IMR-90 (cell line): Measurements from ENCODE around the gene SPECC1L. TPM values are rescaled to one million over a fixed set of nuclear protein-coding genes. Genes with fewer than 3 reads are reported as not detected.

Experiments
- ATAC-seq: fragments of 200-7000 bp; cut with Tn5 transposase; 2 replicates; pipeline ENCODE4 v1.9.1; 2020; ENCODE audit warnings: low read depth, mild to moderate bottlenecking, moderate library complexity
- BruUV-seq: library from RNA; stranded (reverse); fragments of 400-500 nt; replicated peaks from 2 replicates; lab custom pipeline; 2021; lab: Mats Ljungman, UMichigan
- CTCF ChIA-PET: fragments of 300-600 bp; formaldehyde crosslinking; extraction: SDS; loops from one replicate; lab custom pipeline; 2021; ENCODE audit warnings: antibody characterized with exemption; lab: Yijun Ruan, JAX
- POLR2A ChIA-PET: fragments of 300-600 bp; sonication (Branson Sonifier 250); formaldehyde crosslinking; loops from one replicate; lab custom pipeline; 2022; ENCODE audit warnings: antibody characterized with exemption; ENCODE audit not compliant: unreplicated experiment; lab: Charles Lee
- DNase-seq: peaks from one replicate; pipeline ENCODE4 v3.0.0; 2013
- H2AFZ ChIP-seq: replicated peaks from 2 replicates; pipeline ENCODE3; 2013; ENCODE audit warnings: low read length, mild to moderate bottlenecking; ENCODE audit not compliant: poor library complexity
- H2AK5ac ChIP-seq: 2 replicates; pipeline ENCODE4 v1.6.1; 2013; ENCODE audit warnings: low read depth, low read length, inconsistent platforms
- H2AK9ac ChIP-seq: replicated peaks from 2 replicates; pipeline ENCODE3; 2013; ENCODE audit warnings: mild to moderate bottlenecking, low read depth, low read length, moderate library complexity; ENCODE audit not compliant: poor library complexity
- H2BK120ac ChIP-seq: 2 replicates; pipeline ENCODE4 v1.6.1; 2013; ENCODE audit warnings: low read depth, low read length, inconsistent platforms
- H2BK15ac ChIP-seq: 3 replicates; pipeline ENCODE4 v1.6.1; 2013; ENCODE audit warnings: low read depth, low read length, inconsistent platforms
- H2BK20ac ChIP-seq: 2 replicates; pipeline ENCODE4 v1.6.1; 2013; ENCODE audit warnings: low read depth, mild to moderate bottlenecking, inconsistent platforms, low read length, moderate library complexity
- H2BK5ac ChIP-seq: 2 replicates; pipeline ENCODE4 v1.6.1; 2013; ENCODE audit warnings: mild to moderate bottlenecking, low read depth, low read length, inconsistent platforms; ENCODE audit not compliant: poor library complexity, severe bottlenecking
- H3K14ac ChIP-seq: replicated peaks from 2 replicates; pipeline ENCODE4 v1.6.1; 2013; ENCODE audit warnings: low read depth, low read length, inconsistent platforms
- H3K18ac ChIP-seq: 2 replicates; pipeline ENCODE4 v1.6.1; 2013; ENCODE audit warnings: low read depth, low read length, control low read depth
- H3K23ac ChIP-seq: 2 replicates; pipeline ENCODE4 v1.6.1; 2013; ENCODE audit warnings: low read depth, low read length, inconsistent platforms
- H3K27ac ChIP-seq: 2 replicates; pipeline ENCODE4 v1.5.1; 2013; ENCODE audit warnings: mild to moderate bottlenecking, control low read depth, low read length; ENCODE audit not compliant: insufficient read depth
- H3K27me3 ChIP-seq: 2 replicates; pipeline ENCODE4 v1.6.1; 2013; ENCODE audit warnings: low read length; ENCODE audit not compliant: control insufficient read depth, insufficient read depth
- H3K36me3 ChIP-seq: 2 replicates; pipeline ENCODE4 v1.6.1; 2013; ENCODE audit warnings: low read length, mixed read lengths; ENCODE audit not compliant: control insufficient read depth, insufficient read depth
- H3K4ac ChIP-seq: 2 replicates; pipeline ENCODE4 v1.6.1; 2013; ENCODE audit warnings: low read depth, low read length, inconsistent platforms
- H3K4me1 ChIP-seq: 2 replicates; pipeline ENCODE4 v1.6.1; 2013; ENCODE audit warnings: low read length, mixed read lengths; ENCODE audit not compliant: control insufficient read depth, insufficient read depth
- H3K4me2 ChIP-seq: 2 replicates; pipeline ENCODE4 v1.6.1; 2013; ENCODE audit warnings: low read depth, mild to moderate bottlenecking, control low read depth, low read length, moderate library complexity
- H3K4me3 ChIP-seq: 2 replicates; pipeline ENCODE4 v1.5.1; 2013; ENCODE audit warnings: low read depth, mild to moderate bottlenecking, control low read depth, low read length, moderate library complexity; ENCODE audit not compliant: insufficient read depth
- H3K56ac ChIP-seq: 2 replicates; pipeline ENCODE4 v1.6.1; 2013; ENCODE audit warnings: low read length, inconsistent platforms; ENCODE audit not compliant: insufficient read depth; ENCODE audit errors: extremely low read depth
- H3K79me1 ChIP-seq, 2 experiments: 2 replicates each; pipeline ENCODE4 v1.6.1; 2013; ENCODE audit warnings: low read length in 2 of 2, inconsistent platforms in 1 of 2, low read depth in 1 of 2
- H3K9ac ChIP-seq: 2 replicates; pipeline ENCODE4 v1.6.1; 2013; ENCODE audit warnings: low read depth, low read length, control low read depth
- H3K9me1 ChIP-seq: 2 replicates; pipeline ENCODE4 v1.6.1; 2013; ENCODE audit warnings: low read length, inconsistent platforms; ENCODE audit not compliant: insufficient read depth
- H3K9me3 ChIP-seq: 2 replicates; pipeline ENCODE4 v1.6.1; 2013; ENCODE audit warnings: low read length; ENCODE audit not compliant: control insufficient read depth, insufficient read depth
- H4K20me1 ChIP-seq: 2 replicates; pipeline ENCODE4 v1.6.1; 2013; ENCODE audit warnings: low read length, inconsistent platforms; ENCODE audit not compliant: insufficient read depth
- H4K5ac ChIP-seq: 2 replicates; pipeline ENCODE4 v1.6.1; 2013; ENCODE audit warnings: mild to moderate bottlenecking, low read depth, low read length, control low read depth
- H4K8ac ChIP-seq, 2 experiments: 2 replicates each; pipeline ENCODE4 v1.6.1; 2013; ENCODE audit warnings: low read depth in 2 of 2, low read length in 2 of 2, control low read depth in 1 of 2, inconsistent platforms in 1 of 2
- H4K91ac ChIP-seq: 2 replicates; pipeline ENCODE4 v1.6.1; 2013; ENCODE audit warnings: low read depth, low read length, inconsistent platforms; ENCODE audit not compliant: insufficient read depth
- CEBPB ChIP-seq: IDR thresholded peaks from 2 replicates; pipeline ENCODE4 v1.6.1; 2012; ENCODE audit warnings: low read depth, low read length, improper control_type of control experiment
- CTCF ChIP-seq: conservative IDR thresholded peaks from 2 replicates; pipeline ENCODE4 v1.5.1; 2012; ENCODE audit warnings: mild to moderate bottlenecking, low read depth, low read length, improper control_type of control experiment
- WGBS, 2 experiments: methylation state at CpG; one replicate each; pipeline versions ENCODE4 v1.1.5 to v1.1.7; 2013; ENCODE audit warnings: missing lambda C conversion rate in 2 of 2; ENCODE audit not compliant: insufficient read length in 1 of 2; ENCODE audit errors: extremely low coverage in 2 of 2; 5-methylcytosine and 5-hydroxymethylcytosine counted together
- dilution Hi-C: fragments of 300-500 bp; cut with HindIII; formaldehyde crosslinking; loops from one replicate; pipeline ENCODE4 v1.14.3; 2018; ENCODE audit warnings: low sequenced_read_pairs; ENCODE audit not compliant: unreplicated experiment
- in situ Hi-C: fragments of 300-500 bp; cut with MboI; formaldehyde crosslinking; loops from 3 replicates; pipeline ENCODE4 v1.14.3; 2019; ENCODE audit warnings: low sequenced_read_pairs, inconsistent platforms, mixed read lengths
- intact Hi-C: fragments of 100-400 bp; cut with micrococcal nuclease; formaldehyde crosslinking; loops from 2 replicates; pipeline ENCODE4 v1.10.0; 2022
- polyA plus RNA-seq, 3 experiments: library from polyadenylated mRNA; depleted of rRNA; stranded (reverse); fragments of >200 nt; gene quantifications; 2 replicates each; pipeline ENCODE4 v1.2.3, GENCODE V29; 2012; ENCODE audit warnings: low replicate concordance in 1 of 3
- total RNA-seq: library from RNA; depleted of rRNA; stranded (reverse); fragments of >200 nt; gene quantifications from 2 replicates; pipeline ENCODE4 v1.2.3, GENCODE V29; 2012

SPECC1L gene
- total and polyA plus RNA-seq, 2 of the 4 experiments (the other 2 are of a cell fraction): 18.7 to 44.1 TPM

DNA sequence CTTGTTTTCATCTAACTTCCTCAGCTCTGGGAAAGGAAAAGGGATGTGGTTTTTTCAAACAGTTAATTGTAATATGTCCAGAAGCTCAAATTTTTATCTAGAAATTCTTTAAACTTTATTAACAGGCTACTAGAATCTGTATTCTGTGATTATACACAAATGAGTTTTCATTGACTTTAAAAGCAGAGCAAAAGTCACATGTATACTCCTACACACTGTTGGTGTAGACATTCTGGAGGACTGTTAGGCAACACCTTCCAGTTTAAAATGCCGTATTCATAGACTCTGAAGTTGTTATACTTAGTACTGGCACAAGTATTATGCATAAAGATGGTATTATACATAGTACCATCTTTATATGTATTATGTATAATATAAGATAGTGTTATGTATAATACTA is 64.9 kb downstream of the SPECC1L start:
- Histone ChIP-seq H2AK9ac (no peak overlapping the region), H4K91ac (no peak overlapping the region), H3K4me3 (no peak overlapping the region), H3K4me2 (no peak overlapping the region), H3K56ac (no peak overlapping the region), H2BK15ac (no peak overlapping the region), H2BK20ac (no peak overlapping the region), H3K18ac (no peak overlapping the region), H3K4me1 (peaks cover 10% of the 10 kb centered on the region), H2AFZ (no peak overlapping the region), H4K5ac (no peak overlapping the region), H4K20me1 (peaks cover 11% of the 10 kb centered on the region), H3K23ac (no peak overlapping the region), H3K4ac (no peak overlapping the region), H2AK5ac (no peak overlapping the region), H3K9ac (no peak overlapping the region), H3K27me3 (no peaks in the 10 kb centered on the region), H4K8ac (no peak overlapping the region), H3K27ac (no peak overlapping the region), H2BK5ac (no peak overlapping the region), H3K79me1 (peaks cover 21 to 54% of the 10 kb centered on the region in 2 experiments), H3K14ac (no peak overlapping the region), H2BK120ac (no peak overlapping the region), H3K9me3 (no peaks in the 10 kb centered on the region), H3K36me3 (peaks cover 27% of the 10 kb centered on the region), H3K9me1 (peaks cover 5% of the 10 kb centered on the region; the same call in 1 of the 2 replicates)
- no CpG with 5 or more reads among the region's 1 CpG for WGBS, 2 experiments
- BruUV-seq: no TSS peak
- ChIA-PET CTCF (no interaction called here), POLR2A (no interaction called here)
- dilution Hi-C loops: no loop called here
- DNase-seq: no peak
- TF ChIP-seq CEBPB (peak; percentile 57; the same call in 1 of the 2 replicates), CTCF (no peak)
- in situ Hi-C loops: no loop called here
- intact Hi-C loops: loop anchor here (5.0 kb wide), 1 partner anchor 42 kb away; no protein-coding TSS in a partner anchor
- ATAC-seq: no peak
